K562 (cell line): ENCODE measurements around the gene SUPT5H. TPM values are rescaled to one million over a fixed set of nuclear protein-coding genes. Genes with fewer than 3 reads are reported as not detected.
A peak's percentile ranks its signal among the peaks of the same experiment; 100 is the strongest.

Experiments
- BRD4 ChIP-seq: fragments of 200-600 bp; sonication (generic); IDR thresholded peaks from 2 replicates; pipeline ENCODE4 v1.6.1; 2017; ENCODE audit warnings: inconsistent platforms
- CAMTA2 ChIP-seq: fragments of 250-450 bp; sonication (Bioruptor Pico); conservative IDR thresholded peaks from 2 replicates; pipeline ENCODE4 v1.5.1; 2022
- EHMT2 ChIP-seq: fragments of 450-650 bp; IDR thresholded peaks from 2 replicates; pipeline ENCODE4 v1.6.1; 2018; ENCODE audit warnings: antibody characterized with exemption
- ELF1 ChIP-seq: fragments of 200-800 bp; sonication (Bioruptor generic); IDR thresholded peaks from 2 replicates; pipeline ENCODE4 v1.6.1; 2016; ENCODE audit warnings: missing genetic modification characterization, missing compliant biosample characterization
- FOS ChIP-seq: IDR thresholded peaks from 3 replicates; pipeline ENCODE4 v1.6.1; 2011; ENCODE audit not compliant: insufficient read length; ENCODE audit errors: extremely low read depth
- HSF4 ChIP-seq: fragments of 250-450 bp; sonication (Bioruptor Pico); IDR thresholded peaks from 2 replicates; pipeline ENCODE4 v2.1.2; 2022; ENCODE audit warnings: mild to moderate bottlenecking, moderate library complexity, borderline replicate concordance
- KAT8 ChIP-seq: fragments of 450-650 bp; IDR thresholded peaks from 2 replicates; pipeline ENCODE4 v1.6.1; 2016; ENCODE audit warnings: low read depth, mild to moderate bottlenecking
- KLF16 ChIP-seq: IDR thresholded peaks from 2 replicates; pipeline ENCODE4 v1.6.1; 2016; ENCODE audit warnings: antibody characterized with exemption
- MYNN ChIP-seq, 2 experiments: sonication (generic); formaldehyde crosslinking in 1 of 2; IDR thresholded peaks; 2 replicates each; pipeline versions ENCODE4 v1.5.0 to v1.6.1; 2016 to 2020; ENCODE audit warnings: antibody characterized with exemption in 1 of 2, missing genetic modification reagents in 1 of 2
- NFIC ChIP-seq: fragments of 450-650 bp; IDR thresholded peaks from 2 replicates; pipeline ENCODE4 v1.6.1; 2017; ENCODE audit warnings: mild to moderate bottlenecking, inconsistent platforms
- PRPF4 ChIP-seq: fragments of 200-400 bp; formaldehyde crosslinking; IDR thresholded peaks from one replicate; pipeline ENCODE4 v1.6.1; 2017; ENCODE audit warnings: low read length, low read depth, mild to moderate bottlenecking; ENCODE audit not compliant: insufficient read depth, poor library complexity, severe bottlenecking
- RBFOX2 ChIP-seq: fragments of 200-400 bp; formaldehyde crosslinking; IDR thresholded peaks from 2 replicates; pipeline ENCODE4 v1.6.1; 2017; ENCODE audit warnings: low read depth, mild to moderate bottlenecking, low read length, moderate library complexity
- RFX1 ChIP-seq: fragments of 450-650 bp; IDR thresholded peaks from 2 replicates; pipeline ENCODE4 v1.6.1; 2016; ENCODE audit warnings: mild to moderate bottlenecking, moderate library complexity
- SIN3B ChIP-seq: fragments of 450-650 bp; IDR thresholded peaks from 2 replicates; pipeline ENCODE4 v1.6.1; 2017; ENCODE audit warnings: low read depth, mild to moderate bottlenecking, moderate library complexity
- SRSF9 ChIP-seq: fragments of 200-400 bp; formaldehyde crosslinking; IDR thresholded peaks from 2 replicates; pipeline ENCODE4 v1.6.1; 2017; ENCODE audit warnings: low read depth, low read length, borderline replicate concordance
- STAT5A ChIP-seq: IDR thresholded peaks from 2 replicates; pipeline ENCODE4 v1.6.1; 2012; ENCODE audit warnings: low read length, inconsistent platforms, borderline replicate concordance
- ZNF384 ChIP-seq: IDR thresholded peaks from 2 replicates; pipeline ENCODE4 v1.6.1; 2012; ENCODE audit warnings: low read depth, low read length, improper control_type of control experiment
- ZNF436 ChIP-seq: fragments of 250-450, 450-650 bp; sonication (Bioruptor Pico); formaldehyde crosslinking; IDR thresholded peaks from 2 replicates; pipeline ENCODE4 v1.7.0; 2020; ENCODE audit warnings: mild to moderate bottlenecking
- ZNF644 ChIP-seq: fragments of 200-800 bp; sonication (Bioruptor generic); IDR thresholded peaks from 2 replicates; pipeline ENCODE4 v1.6.1; 2016; ENCODE audit warnings: low read depth, missing genetic modification characterization, missing compliant biosample characterization
- polyA plus RNA-seq, 8 experiments: library from polyadenylated mRNA; depleted of rRNA in 4 of 8; stranded (reverse) in 5 of 8; unstranded in 3 of 8; fragments of >200 nt; fragmentation: Nextera tagmentation in 2 of 8; fragmentation: Illumina TruSeq in 1 of 8; extraction: Ambion mirVana in 2 of 8; extraction: Trizol in 1 of 8; gene quantifications; 2 replicates each; pipeline versions ENCODE4 v1.2.1 to v1.2.3, GENCODE V29; 2011 to 2014; ENCODE audit warnings: inconsistent platforms in 1 of 8, missing spikeins in 1 of 8
- total RNA-seq, 7 experiments: library from RNA; depleted of rRNA in 6 of 7; stranded (reverse); fragments of >200 nt in 6 of 7; fragmentation: Illumina TruSeq in 2 of 7; extraction: Trizol in 2 of 7; gene quantifications; 2 replicates each; pipeline versions ENCODE4 v1.2.1 to v1.2.3, GENCODE V29; 2011 to 2021; ENCODE audit warnings: low replicate concordance in 1 of 7
- TF ChIP-seq, protein P1 (sequence below): fragments of 450-650 bp; formaldehyde crosslinking; IDR thresholded peaks from 2 replicates; pipeline ENCODE4 v1.4.0; 2020; ENCODE audit warnings: mild to moderate bottlenecking, moderate library complexity
- TF ChIP-seq, protein P2 (sequence below): fragments of 250-450 bp; sonication (Bioruptor Pico); IDR thresholded peaks from 2 replicates; pipeline ENCODE4 v1.8.0; 2022; ENCODE audit warnings: inconsistent platforms, mild to moderate bottlenecking, moderate library complexity, borderline replicate concordance
- TF ChIP-seq, protein P3 (sequence below): sonication (generic); formaldehyde crosslinking; IDR thresholded peaks from 2 replicates; pipeline ENCODE4 v1.9.0; 2022; ENCODE audit warnings: mild to moderate bottlenecking, missing genetic modification reagents
- TF ChIP-seq, protein P4 (sequence below): sonication (generic); formaldehyde crosslinking; IDR thresholded peaks from 2 replicates; pipeline ENCODE4 v1.8.1; 2022; ENCODE audit warnings: missing genetic modification reagents
- TF ChIP-seq, protein P5 (sequence below): fragments of 450-650 bp; IDR thresholded peaks from 2 replicates; pipeline ENCODE4 v1.6.1; 2016; ENCODE audit warnings: low read depth, mild to moderate bottlenecking, moderate library complexity

Gene SUPT5H
- total and polyA plus RNA-seq, 9 of the 15 experiments (the other 6 are each of a cell fraction or from before 2014, with no cell fraction given) = 13.3 to 85.9 (median 35.9) TPM

DNA sequence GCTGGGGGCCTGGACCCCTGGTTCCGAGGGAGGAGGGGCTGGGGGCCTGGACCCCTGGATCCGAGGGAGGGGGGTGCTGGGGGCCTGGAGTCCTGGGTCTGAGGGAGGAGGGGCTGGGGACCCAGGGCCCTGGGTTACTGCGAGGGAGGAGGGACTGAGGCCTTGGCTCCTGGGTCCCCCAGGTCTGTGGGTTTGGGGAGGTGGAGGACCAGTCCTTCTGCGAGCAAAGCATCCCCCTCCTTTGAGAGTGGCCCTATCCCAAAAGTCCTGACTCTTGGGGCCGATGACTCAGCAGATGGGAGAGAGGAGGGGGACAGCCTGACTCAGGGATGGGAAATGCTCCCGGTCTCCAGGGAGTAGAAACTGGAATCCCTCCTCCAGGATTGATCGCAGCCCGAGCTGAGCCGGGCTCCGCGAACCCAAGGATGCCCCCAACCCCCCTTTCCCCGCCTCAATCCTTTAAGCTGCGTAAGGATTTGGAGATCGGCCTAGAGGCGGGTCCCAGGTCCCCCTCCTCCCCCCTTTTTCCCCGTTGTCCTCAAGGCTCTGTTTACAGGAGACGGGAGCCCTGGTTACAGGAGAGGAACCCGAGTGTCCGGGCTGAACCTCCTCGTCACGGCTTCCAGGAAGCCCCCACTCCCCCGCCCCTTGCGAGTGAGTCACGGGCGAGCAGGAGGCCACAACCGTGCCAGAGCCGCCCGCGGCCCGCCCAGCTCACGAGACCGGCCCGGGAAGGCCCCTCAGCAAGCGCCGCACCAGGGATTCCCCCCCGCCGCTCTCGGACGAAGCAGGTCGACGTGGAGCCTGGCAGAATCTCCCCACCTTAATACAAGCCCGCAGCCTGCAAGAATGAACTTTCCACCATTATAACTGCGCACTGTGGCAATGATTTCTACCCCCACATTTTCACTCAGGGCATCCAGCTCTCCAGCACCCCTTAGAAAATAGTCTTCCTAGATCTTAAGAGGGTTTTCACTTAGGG lies 41.8 kb upstream of the SUPT5H start (continued):
- TF ChIP-seq, protein P1, sequence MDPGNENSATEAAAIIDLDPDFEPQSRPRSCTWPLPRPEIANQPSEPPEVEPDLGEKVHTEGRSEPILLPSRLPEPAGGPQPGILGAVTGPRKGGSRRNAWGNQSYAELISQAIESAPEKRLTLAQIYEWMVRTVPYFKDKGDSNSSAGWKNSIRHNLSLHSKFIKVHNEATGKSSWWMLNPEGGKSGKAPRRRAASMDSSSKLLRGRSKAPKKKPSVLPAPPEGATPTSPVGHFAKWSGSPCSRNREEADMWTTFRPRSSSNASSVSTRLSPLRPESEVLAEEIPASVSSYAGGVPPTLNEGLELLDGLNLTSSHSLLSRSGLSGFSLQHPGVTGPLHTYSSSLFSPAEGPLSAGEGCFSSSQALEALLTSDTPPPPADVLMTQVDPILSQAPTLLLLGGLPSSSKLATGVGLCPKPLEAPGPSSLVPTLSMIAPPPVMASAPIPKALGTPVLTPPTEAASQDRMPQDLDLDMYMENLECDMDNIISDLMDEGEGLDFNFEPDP (CRISPR knock-in tag) = no peak; the same call in 1 of the 2 replicates
- peak; percentile 76 for TF ChIP-seq RBFOX2
- TF ChIP-seq HSF4 (CRISPR knock-in tag) = no peak
- TF ChIP-seq RFX1 = peak; percentile 80; the same call in 1 of the 2 replicates
- no peak for TF ChIP-seq SIN3B
- TF ChIP-seq MYNN (IDR thresholded peaks at IDR 0.05) = 0 out of 2 replicates have a peak, but pooled peaks have one; percentile 68
- no peak for TF ChIP-seq MYNN (CRISPR knock-in tag; IDR thresholded peaks at IDR 0.05)
- TF ChIP-seq CAMTA2 = no peak
- no peak for TF ChIP-seq KAT8
- TF ChIP-seq PRPF4 = no peak
- no peak for TF ChIP-seq SRSF9
- TF ChIP-seq KLF16 = no peak
- TF ChIP-seq, protein P2, sequence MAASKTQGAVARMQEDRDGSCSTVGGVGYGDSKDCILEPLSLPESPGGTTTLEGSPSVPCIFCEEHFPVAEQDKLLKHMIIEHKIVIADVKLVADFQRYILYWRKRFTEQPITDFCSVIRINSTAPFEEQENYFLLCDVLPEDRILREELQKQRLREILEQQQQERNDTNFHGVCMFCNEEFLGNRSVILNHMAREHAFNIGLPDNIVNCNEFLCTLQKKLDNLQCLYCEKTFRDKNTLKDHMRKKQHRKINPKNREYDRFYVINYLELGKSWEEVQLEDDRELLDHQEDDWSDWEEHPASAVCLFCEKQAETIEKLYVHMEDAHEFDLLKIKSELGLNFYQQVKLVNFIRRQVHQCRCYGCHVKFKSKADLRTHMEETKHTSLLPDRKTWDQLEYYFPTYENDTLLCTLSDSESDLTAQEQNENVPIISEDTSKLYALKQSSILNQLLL (CRISPR knock-in tag) = no peak
- TF ChIP-seq EHMT2 = no peak
- TF ChIP-seq STAT5A = peak; percentile 61; the same call in 1 of the 2 replicates
- TF ChIP-seq, protein P3, sequence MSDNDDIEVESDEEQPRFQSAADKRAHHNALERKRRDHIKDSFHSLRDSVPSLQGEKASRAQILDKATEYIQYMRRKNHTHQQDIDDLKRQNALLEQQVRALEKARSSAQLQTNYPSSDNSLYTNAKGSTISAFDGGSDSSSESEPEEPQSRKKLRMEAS = peak; percentile 59
- TF ChIP-seq, protein P4, sequence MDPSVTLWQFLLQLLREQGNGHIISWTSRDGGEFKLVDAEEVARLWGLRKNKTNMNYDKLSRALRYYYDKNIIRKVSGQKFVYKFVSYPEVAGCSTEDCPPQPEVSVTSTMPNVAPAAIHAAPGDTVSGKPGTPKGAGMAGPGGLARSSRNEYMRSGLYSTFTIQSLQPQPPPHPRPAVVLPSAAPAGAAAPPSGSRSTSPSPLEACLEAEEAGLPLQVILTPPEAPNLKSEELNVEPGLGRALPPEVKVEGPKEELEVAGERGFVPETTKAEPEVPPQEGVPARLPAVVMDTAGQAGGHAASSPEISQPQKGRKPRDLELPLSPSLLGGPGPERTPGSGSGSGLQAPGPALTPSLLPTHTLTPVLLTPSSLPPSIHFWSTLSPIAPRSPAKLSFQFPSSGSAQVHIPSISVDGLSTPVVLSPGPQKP (CRISPR knock-in tag) = no peak
- no peak for TF ChIP-seq FOS
- peak; percentile 56; the same call in 1 of the 2 replicates for TF ChIP-seq ELF1 (tag)
- TF ChIP-seq ZNF436 = no peak
- no peak for TF ChIP-seq BRD4
- TF ChIP-seq, protein P5, sequence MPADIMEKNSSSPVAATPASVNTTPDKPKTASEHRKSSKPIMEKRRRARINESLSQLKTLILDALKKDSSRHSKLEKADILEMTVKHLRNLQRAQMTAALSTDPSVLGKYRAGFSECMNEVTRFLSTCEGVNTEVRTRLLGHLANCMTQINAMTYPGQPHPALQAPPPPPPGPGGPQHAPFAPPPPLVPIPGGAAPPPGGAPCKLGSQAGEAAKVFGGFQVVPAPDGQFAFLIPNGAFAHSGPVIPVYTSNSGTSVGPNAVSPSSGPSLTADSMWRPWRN = peak; percentile 94
- peak; percentile 52 for TF ChIP-seq NFIC
- no peak for TF ChIP-seq ZNF644 (tag)
- TF ChIP-seq ZNF384 = no peak
